ENCODE measurements around the gene NCKAP1.

The NCKAP1 gene, protein sequence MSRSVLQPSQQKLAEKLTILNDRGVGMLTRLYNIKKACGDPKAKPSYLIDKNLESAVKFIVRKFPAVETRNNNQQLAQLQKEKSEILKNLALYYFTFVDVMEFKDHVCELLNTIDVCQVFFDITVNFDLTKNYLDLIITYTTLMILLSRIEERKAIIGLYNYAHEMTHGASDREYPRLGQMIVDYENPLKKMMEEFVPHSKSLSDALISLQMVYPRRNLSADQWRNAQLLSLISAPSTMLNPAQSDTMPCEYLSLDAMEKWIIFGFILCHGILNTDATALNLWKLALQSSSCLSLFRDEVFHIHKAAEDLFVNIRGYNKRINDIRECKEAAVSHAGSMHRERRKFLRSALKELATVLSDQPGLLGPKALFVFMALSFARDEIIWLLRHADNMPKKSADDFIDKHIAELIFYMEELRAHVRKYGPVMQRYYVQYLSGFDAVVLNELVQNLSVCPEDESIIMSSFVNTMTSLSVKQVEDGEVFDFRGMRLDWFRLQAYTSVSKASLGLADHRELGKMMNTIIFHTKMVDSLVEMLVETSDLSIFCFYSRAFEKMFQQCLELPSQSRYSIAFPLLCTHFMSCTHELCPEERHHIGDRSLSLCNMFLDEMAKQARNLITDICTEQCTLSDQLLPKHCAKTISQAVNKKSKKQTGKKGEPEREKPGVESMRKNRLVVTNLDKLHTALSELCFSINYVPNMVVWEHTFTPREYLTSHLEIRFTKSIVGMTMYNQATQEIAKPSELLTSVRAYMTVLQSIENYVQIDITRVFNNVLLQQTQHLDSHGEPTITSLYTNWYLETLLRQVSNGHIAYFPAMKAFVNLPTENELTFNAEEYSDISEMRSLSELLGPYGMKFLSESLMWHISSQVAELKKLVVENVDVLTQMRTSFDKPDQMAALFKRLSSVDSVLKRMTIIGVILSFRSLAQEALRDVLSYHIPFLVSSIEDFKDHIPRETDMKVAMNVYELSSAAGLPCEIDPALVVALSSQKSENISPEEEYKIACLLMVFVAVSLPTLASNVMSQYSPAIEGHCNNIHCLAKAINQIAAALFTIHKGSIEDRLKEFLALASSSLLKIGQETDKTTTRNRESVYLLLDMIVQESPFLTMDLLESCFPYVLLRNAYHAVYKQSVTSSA

GRCh38 chr2:183038341-183039300, at the start of gene NCKAP1:
Gene NCKAP1 (minus strand): TSS chr2:183038457. CDS start chr2:183038099, 358 bp downstream.
- H3K27ac ChIP-seq = peak within 1 kb of the TSS; percentile 96
- no peak for TF ChIP-seq ZFX (IDR thresholded peaks at IDR 0.05)
- peak; percentile 95 for TF ChIP-seq CTCF (conservative IDR thresholded peaks at IDR 0.05)

DNA sequence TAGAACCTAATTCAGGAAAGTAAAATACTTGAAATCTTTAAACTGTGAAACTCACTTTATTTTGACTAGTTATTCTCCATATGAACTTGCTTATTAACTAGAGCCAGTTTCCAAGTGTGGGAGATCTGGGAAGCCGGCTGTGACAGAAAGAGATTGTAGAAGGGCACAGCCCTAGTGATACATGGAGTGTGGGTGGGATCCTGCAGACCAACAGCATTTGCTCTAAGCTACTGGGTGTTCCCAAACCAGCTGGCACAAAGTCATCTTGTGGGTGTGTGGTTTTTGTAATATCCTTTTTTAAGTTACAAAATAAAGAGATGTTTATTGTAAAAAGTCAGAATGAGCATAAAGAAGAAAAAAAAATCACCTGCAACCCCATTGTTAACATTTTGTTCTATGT, 43.7 kb upstream of the NCKAP1 start:
- no peak overlapping the region for H3K27ac ChIP-seq
- no peak for TF ChIP-seq ZFX (IDR thresholded peaks at IDR 0.05)
- TF ChIP-seq CTCF (conservative IDR thresholded peaks at IDR 0.05) = no peak

DNA sequence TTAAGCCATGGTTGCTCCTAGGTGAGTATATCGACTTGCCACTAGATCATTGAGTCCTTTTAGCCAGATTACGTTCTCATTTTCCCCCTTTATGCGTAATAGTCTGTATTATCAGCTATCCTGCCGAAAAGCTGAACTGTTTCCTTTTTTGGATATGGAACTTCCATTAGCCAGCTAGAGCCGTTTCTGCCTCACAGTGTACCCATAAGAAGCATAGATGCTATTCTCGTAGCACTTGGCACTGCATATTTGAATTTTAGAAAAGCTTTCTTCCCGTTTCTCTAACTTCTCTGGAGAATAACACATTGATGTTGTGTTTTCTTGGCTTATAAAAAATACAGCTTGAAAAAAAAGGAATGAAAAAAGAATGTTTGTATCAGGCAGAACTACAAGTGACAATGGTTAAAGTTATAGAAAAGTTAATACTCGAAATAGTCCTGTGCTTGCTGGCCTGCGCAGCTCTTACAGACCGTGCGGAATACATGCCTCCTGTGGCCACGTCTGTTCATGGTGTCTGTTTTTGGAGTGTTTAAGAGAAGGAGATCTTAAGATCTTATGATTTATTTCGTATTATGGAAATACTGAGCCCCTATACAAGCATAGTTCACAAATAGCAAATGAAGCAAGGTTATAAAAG, 41.0 kb upstream of the NCKAP1 start:
- peak overlapping the region; percentile 71 for H3K27ac ChIP-seq
- TF ChIP-seq CTCF (conservative IDR thresholded peaks at IDR 0.05) = no peak
- TF ChIP-seq ZFX (IDR thresholded peaks at IDR 0.05) = no peak

GRCh38 chr2:183078464-183079138, 40.3 kb upstream of the NCKAP1 start, which contains the start of gene DUSP19:
Gene DUSP19 (plus strand): TSS chr2:183078747. CDS start chr2:183078934, 187 bp downstream.
- TF ChIP-seq ZFX (IDR thresholded peaks at IDR 0.05) (no peak), CTCF (conservative IDR thresholded peaks at IDR 0.05) (no peak)
- peak within 1 kb of the TSS; percentile 71 for H3K27ac ChIP-seq

- TF ChIP-seq CTCF (conservative IDR thresholded peaks at IDR 0.05) (no peak), ZFX (IDR thresholded peaks at IDR 0.05) (no peak)
- peak overlapping the region; percentile 71 for H3K27ac ChIP-seq
Measured at GRCh38 chr2:183078163-183078463, 39.9 kb upstream of the NCKAP1 start.

GRCh38 chr2:183072177-183072576, 33.9 kb upstream of the NCKAP1 start:
- TF ChIP-seq ZFX (IDR thresholded peaks at IDR 0.05) (no peak), CTCF (conservative IDR thresholded peaks at IDR 0.05) (no peak)
- no peak overlapping the region for H3K27ac ChIP-seq

Measured in C4-2B (cell line).